KOPT-K1 (cell line): ENCODE measurements around the gene PHLDB2.

Experiments
- H3K27ac ChIP-seq: fragments of 200-600 bp; sonication (generic); 2 replicates; pipeline ENCODE4 v1.5.1; 2016; ENCODE audit warnings: antibody characterized with exemption, mild to moderate bottlenecking, low read depth, low read length; ENCODE audit not compliant: poor library complexity, severe bottlenecking
- H3K36me3 ChIP-seq: fragments of 200-600 bp; sonication (generic); 2 replicates; pipeline ENCODE4 v1.5.1; 2017; ENCODE audit warnings: antibody characterized with exemption, mild to moderate bottlenecking, low read length, moderate library complexity; ENCODE audit not compliant: insufficient read depth
- H3K9me3 ChIP-seq: fragments of 200-600 bp; sonication (generic); 2 replicates; pipeline ENCODE4 v1.5.1; 2017; ENCODE audit warnings: antibody characterized with exemption, low read length, mild to moderate bottlenecking; ENCODE audit not compliant: insufficient read depth, poor library complexity, severe bottlenecking

The PHLDB2 gene

GRCh38 chr3:111831840-111832239 is 27.2 kb upstream of the PHLDB2 start:
- Histone ChIP-seq H3K27ac (no peak overlapping the region), H3K36me3 (no peaks in the 10 kb centered on the region), H3K9me3 (no peaks in the 10 kb centered on the region)

- no peaks in the 10 kb centered on the region for H3K9me3 ChIP-seq
- no peaks in the 10 kb centered on the region for H3K36me3 ChIP-seq
- no peak overlapping the region for H3K27ac ChIP-seq
Observed at GRCh38 chr3:111837112-111837511, 22.0 kb upstream of the PHLDB2 start.

GRCh38 chr3:111838133-111838532 is 20.9 kb upstream of the PHLDB2 start:
- no peaks in the 10 kb centered on the region for H3K36me3 ChIP-seq
- no peak overlapping the region for H3K27ac ChIP-seq

GRCh38 chr3:111846039-111846438 is 13.0 kb upstream of the PHLDB2 start:
- Histone ChIP-seq H3K36me3 (no peaks in the 10 kb centered on the region), H3K27ac (no peak overlapping the region), H3K9me3 (no peaks in the 10 kb centered on the region)

More at GRCh38 chr3:111838133-111838532, 20.9 kb upstream of the PHLDB2 start:
- H3K9me3 ChIP-seq = no peaks in the 10 kb centered on the region

GRCh38 chr3:111846717-111847116 is 12.3 kb upstream of the PHLDB2 start:
- Histone ChIP-seq H3K36me3 (no peaks in the 10 kb centered on the region), H3K9me3 (no peaks in the 10 kb centered on the region), H3K27ac (no peak overlapping the region)

- H3K36me3 ChIP-seq = no peaks in the 10 kb centered on the region
- no peaks in the 10 kb centered on the region for H3K9me3 ChIP-seq
- no peak overlapping the region for H3K27ac ChIP-seq
Observed at GRCh38 chr3:111848283-111848682, 10.8 kb upstream of the PHLDB2 start.

GRCh38 chr3:111848778-111849177 is 10.3 kb upstream of the PHLDB2 start:
- H3K27ac ChIP-seq = no peak overlapping the region
- no peaks in the 10 kb centered on the region for H3K9me3 ChIP-seq
- no peaks in the 10 kb centered on the region for H3K36me3 ChIP-seq

GRCh38 chr3:111850537-111850936 is 8.5 kb upstream of the PHLDB2 start:
- H3K9me3 ChIP-seq = no peaks in the 10 kb centered on the region
- H3K27ac ChIP-seq = no peak overlapping the region
- no peaks in the 10 kb centered on the region for H3K36me3 ChIP-seq

- H3K9me3 ChIP-seq = no peaks in the 10 kb centered on the region
- H3K36me3 ChIP-seq = no peaks in the 10 kb centered on the region
- H3K27ac ChIP-seq = no peak overlapping the region
Observed at GRCh38 chr3:111851511-111851954, 7.5 kb upstream of the PHLDB2 start.

- Histone ChIP-seq H3K27ac (no peak overlapping the region), H3K36me3 (no peaks in the 10 kb centered on the region), H3K9me3 (no peaks in the 10 kb centered on the region)
Observed at GRCh38 chr3:111852540-111852939, 6.5 kb upstream of the PHLDB2 start.

- Histone ChIP-seq H3K27ac (no peak overlapping the region), H3K9me3 (no peaks in the 10 kb centered on the region)
Observed at GRCh38 chr3:111853068-111853467, 6.0 kb upstream of the PHLDB2 start.

GRCh38 chr3:111854990-111855389 is 4.1 kb upstream of the PHLDB2 start:
- Histone ChIP-seq H3K36me3 (no peaks in the 10 kb centered on the region), H3K27ac (no peak overlapping the region), H3K9me3 (no peaks in the 10 kb centered on the region)

More at GRCh38 chr3:111853068-111853467, 6.0 kb upstream of the PHLDB2 start:
- no peaks in the 10 kb centered on the region for H3K36me3 ChIP-seq

- Histone ChIP-seq H3K36me3 (no peaks in the 10 kb centered on the region), H3K27ac (no peak overlapping the region), H3K9me3 (no peaks in the 10 kb centered on the region)
Observed at GRCh38 chr3:111856501-111856900, 2.6 kb upstream of the PHLDB2 start.

GRCh38 chr3:111857474-111857873 is 1.6 kb upstream of the PHLDB2 start:
- no peak overlapping the region for H3K27ac ChIP-seq
- no peaks in the 10 kb centered on the region for H3K36me3 ChIP-seq
- no peaks in the 10 kb centered on the region for H3K9me3 ChIP-seq

GRCh38 chr3:111858642-111859041 is 423 bp upstream of the PHLDB2 start:
- no peak overlapping the region for H3K27ac ChIP-seq
- no peaks in the 10 kb centered on the region for H3K36me3 ChIP-seq
- no peaks in the 10 kb centered on the region for H3K9me3 ChIP-seq

GRCh38 chr3:111859974-111860859 is 1.2 kb downstream of the PHLDB2 start:
- no peaks in the 10 kb centered on the region for H3K36me3 ChIP-seq
- H3K9me3 ChIP-seq = no peaks in the 10 kb centered on the region
- H3K27ac ChIP-seq = peak overlapping the region; percentile 59
